DND-41 (cell line): ENCODE measurements around the gene ANKRD6.

Source experiments
- ATAC-seq: fragments of 200-7000 bp; cut with Tn5 transposase; 3 replicates; pipeline ENCODE4 v1.9.1; 2021; ENCODE audit warnings: low read depth; ENCODE audit not compliant: insufficient read depth
- DNase-seq: peaks from one replicate; pipeline ENCODE4 v3.0.0-alpha.2; 2020
- H2AFZ ChIP-seq: 2 replicates; pipeline ENCODE4 v1.6.0; 2012; ENCODE audit warnings: low read depth, low read length
- H3K27ac ChIP-seq: 2 replicates; pipeline ENCODE4 v1.5.1; 2012; ENCODE audit warnings: low read length, inconsistent platforms
- H3K27me3 ChIP-seq: fragments of 200-600 bp; sonication (generic); 2 replicates; pipeline ENCODE4 v1.6.0; 2012; ENCODE audit warnings: low read length, mild to moderate bottlenecking, inconsistent platforms; ENCODE audit not compliant: insufficient read depth, poor library complexity
- H3K36me3 ChIP-seq: 2 replicates; pipeline ENCODE4 v1.5.1; 2012; ENCODE audit warnings: low read length, inconsistent platforms; ENCODE audit not compliant: insufficient read depth
- H3K4me1 ChIP-seq: 2 replicates; pipeline ENCODE4 v1.5.1; 2012; ENCODE audit warnings: mild to moderate bottlenecking, low read length; ENCODE audit not compliant: insufficient read depth
- H3K4me2 ChIP-seq: 2 replicates; pipeline ENCODE4 v1.6.0; 2012; ENCODE audit warnings: mild to moderate bottlenecking, moderate library complexity, low read length, inconsistent platforms; ENCODE audit not compliant: insufficient read depth
- H3K4me3 ChIP-seq, 2 experiments: fragments of 200-600 bp in 1 of 2; shearing (Covaris generic) in 1 of 2; 2 replicates each; pipeline ENCODE4 v1.5.1; 2012 to 2016; ENCODE audit warnings: inconsistent platforms in 2 of 2, low read length in 2 of 2, mild to moderate bottlenecking in 2 of 2, low read depth in 1 of 2, moderate library complexity in 1 of 2
- H3K79me2 ChIP-seq: 2 replicates; pipeline ENCODE4 v1.6.0; 2012; ENCODE audit warnings: low read length, inconsistent platforms; ENCODE audit not compliant: insufficient read depth
- H3K9ac ChIP-seq: 2 replicates; pipeline ENCODE4 v1.6.0; 2012; ENCODE audit warnings: low read depth, mild to moderate bottlenecking, inconsistent platforms, low read length, moderate library complexity
- H3K9me3 ChIP-seq: 2 replicates; pipeline ENCODE4 v1.5.1; 2012; ENCODE audit warnings: low read length, moderate library complexity, mild to moderate bottlenecking, inconsistent platforms; ENCODE audit not compliant: insufficient read depth, severe bottlenecking
- H4K20me1 ChIP-seq: 2 replicates; pipeline ENCODE4 v1.6.0; 2012; ENCODE audit warnings: low read length; ENCODE audit not compliant: insufficient read depth
- EZH2 ChIP-seq: IDR thresholded peaks from 3 replicates; pipeline ENCODE4 v1.6.1; 2012; ENCODE audit warnings: borderline replicate concordance, low read depth, mild to moderate bottlenecking, moderate library complexity, low read length, inconsistent platforms; ENCODE audit not compliant: severe bottlenecking
- TF ChIP-seq, protein P1 (sequence below): IDR thresholded peaks from 2 replicates; pipeline ENCODE4 v1.5.1; 2012; ENCODE audit warnings: borderline replicate concordance, low read length, moderate library complexity, mild to moderate bottlenecking; ENCODE audit not compliant: poor library complexity, severe bottlenecking; ENCODE audit errors: extremely low read depth

ANKRD6 gene

DNA sequence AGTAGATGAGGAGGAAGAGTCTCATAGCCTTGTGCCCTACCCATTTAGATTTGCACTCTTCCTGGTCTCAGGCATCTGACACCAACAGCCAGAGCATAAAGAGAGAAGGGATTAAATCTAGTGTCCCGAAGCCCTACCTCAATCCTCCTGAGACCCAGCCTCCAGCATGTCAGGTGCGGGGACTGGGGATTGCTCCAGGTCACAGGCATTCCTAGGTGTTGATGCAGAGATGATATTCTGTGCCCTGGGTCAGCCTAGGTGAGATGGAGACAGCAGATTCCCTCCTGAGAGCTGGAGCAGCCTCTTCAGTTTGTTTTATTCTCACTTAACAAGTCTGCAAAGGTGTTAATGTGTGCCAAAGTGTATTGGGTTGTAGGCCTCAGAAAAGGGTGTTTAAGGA, 89.8 kb downstream of the ANKRD6 start:
- H4K20me1 ChIP-seq, result no peaks in the 10 kb centered on the region
- H2AFZ ChIP-seq, result no peak overlapping the region
- no peaks in the 10 kb centered on the region for H3K36me3 ChIP-seq
- TF ChIP-seq, protein P1, sequence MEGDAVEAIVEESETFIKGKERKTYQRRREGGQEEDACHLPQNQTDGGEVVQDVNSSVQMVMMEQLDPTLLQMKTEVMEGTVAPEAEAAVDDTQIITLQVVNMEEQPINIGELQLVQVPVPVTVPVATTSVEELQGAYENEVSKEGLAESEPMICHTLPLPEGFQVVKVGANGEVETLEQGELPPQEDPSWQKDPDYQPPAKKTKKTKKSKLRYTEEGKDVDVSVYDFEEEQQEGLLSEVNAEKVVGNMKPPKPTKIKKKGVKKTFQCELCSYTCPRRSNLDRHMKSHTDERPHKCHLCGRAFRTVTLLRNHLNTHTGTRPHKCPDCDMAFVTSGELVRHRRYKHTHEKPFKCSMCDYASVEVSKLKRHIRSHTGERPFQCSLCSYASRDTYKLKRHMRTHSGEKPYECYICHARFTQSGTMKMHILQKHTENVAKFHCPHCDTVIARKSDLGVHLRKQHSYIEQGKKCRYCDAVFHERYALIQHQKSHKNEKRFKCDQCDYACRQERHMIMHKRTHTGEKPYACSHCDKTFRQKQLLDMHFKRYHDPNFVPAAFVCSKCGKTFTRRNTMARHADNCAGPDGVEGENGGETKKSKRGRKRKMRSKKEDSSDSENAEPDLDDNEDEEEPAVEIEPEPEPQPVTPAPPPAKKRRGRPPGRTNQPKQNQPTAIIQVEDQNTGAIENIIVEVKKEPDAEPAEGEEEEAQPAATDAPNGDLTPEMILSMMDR, result no peak
- TF ChIP-seq EZH2, result no peak
- no peaks in the 10 kb centered on the region for H3K79me2 ChIP-seq
- no peaks in the 10 kb centered on the region for H3K4me1 ChIP-seq
- no peak for DNase-seq
- H3K4me2 ChIP-seq, result no peak overlapping the region
- ATAC-seq, result no peak
- no peak overlapping the region for H3K27ac ChIP-seq
- no peak overlapping the region for H3K4me3 ChIP-seq
- H3K9ac ChIP-seq, result no peak overlapping the region
- H3K27me3 ChIP-seq, result peaks cover 3% of the 10 kb centered on the region
- H3K9me3 ChIP-seq, result no peaks in the 10 kb centered on the region

DNA sequence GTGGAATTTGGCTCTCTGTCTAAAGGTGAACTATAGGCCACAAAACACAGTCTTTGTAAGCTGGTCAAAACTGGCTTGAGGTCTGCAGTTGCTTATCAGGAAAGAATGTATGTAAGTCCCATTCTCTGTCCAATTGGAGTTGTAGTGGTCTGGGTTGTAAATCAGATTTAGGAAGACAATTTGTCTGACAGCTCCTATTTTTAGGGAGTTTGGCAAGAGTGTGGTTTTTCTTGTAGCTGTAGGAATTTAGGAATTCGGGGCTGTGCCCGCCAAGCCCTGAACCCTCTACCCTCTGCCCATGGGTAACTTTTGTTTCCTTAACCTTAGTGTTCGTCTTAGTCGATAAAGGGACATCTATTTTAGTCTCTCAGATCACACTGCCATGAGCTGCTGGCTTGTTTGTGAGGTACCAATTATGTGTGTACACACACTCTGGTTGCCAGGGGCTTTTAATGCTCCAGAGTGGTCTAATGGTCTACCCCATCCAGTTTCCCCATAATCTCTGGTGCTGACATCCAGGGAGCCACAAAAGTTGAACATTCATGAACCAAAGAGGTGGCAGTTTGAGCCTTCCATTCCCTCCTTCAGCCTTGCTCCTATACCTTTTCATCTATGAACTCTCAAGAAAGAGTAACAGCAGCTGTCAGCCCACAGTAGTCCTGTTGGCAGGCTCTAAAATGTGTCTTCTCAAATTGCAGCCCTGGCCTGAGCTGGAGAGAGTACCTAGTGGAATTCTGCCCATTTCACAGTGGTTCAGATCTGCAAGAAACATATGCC, 93.0 kb downstream of the ANKRD6 start:
- no peak for DNase-seq
- H3K27ac ChIP-seq, result no peak overlapping the region
- no peak for ATAC-seq
- peaks cover 3% of the 10 kb centered on the region for H3K27me3 ChIP-seq
- no peaks in the 10 kb centered on the region for H3K4me1 ChIP-seq
- H3K9me3 ChIP-seq, result no peaks in the 10 kb centered on the region
- no peaks in the 10 kb centered on the region for H3K79me2 ChIP-seq
- H3K9ac ChIP-seq, result no peak overlapping the region
- TF ChIP-seq, protein P1, result no peak
- no peak for TF ChIP-seq EZH2
- H3K4me2 ChIP-seq, result no peak overlapping the region
- H4K20me1 ChIP-seq, result no peaks in the 10 kb centered on the region
- H3K4me3 ChIP-seq, result no peak overlapping the region
- H2AFZ ChIP-seq, result no peak overlapping the region
- no peaks in the 10 kb centered on the region for H3K36me3 ChIP-seq

DNA sequence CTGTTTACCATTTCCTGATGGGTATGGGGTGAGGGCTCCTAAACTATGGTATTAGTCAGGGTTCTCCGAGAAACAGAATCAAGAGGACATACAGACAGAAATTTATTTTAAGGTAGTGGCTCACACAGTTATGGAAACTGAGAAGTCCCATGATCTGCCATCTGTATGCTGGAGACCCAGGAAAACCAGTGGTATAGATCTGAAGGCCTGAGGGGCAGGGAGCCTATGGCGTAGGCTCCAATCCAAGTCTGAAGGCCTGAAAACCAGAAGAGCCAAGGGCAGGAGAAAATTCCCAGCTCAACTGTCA, 93.6 kb downstream of the ANKRD6 start:
- H3K4me1 ChIP-seq, result no peaks in the 10 kb centered on the region
- no peak overlapping the region for H3K9ac ChIP-seq
- peaks cover 3% of the 10 kb centered on the region for H3K27me3 ChIP-seq
- H3K4me3 ChIP-seq, result no peak overlapping the region
- H3K79me2 ChIP-seq, result no peaks in the 10 kb centered on the region
- ATAC-seq (no peak), DNase-seq (no peak)
- TF ChIP-seq, protein P1, result no peak
- no peak for TF ChIP-seq EZH2
- no peak overlapping the region for H2AFZ ChIP-seq
- H3K9me3 ChIP-seq, result no peaks in the 10 kb centered on the region
- H3K27ac ChIP-seq, result no peak overlapping the region
- H3K36me3 ChIP-seq, result no peaks in the 10 kb centered on the region
- no peaks in the 10 kb centered on the region for H4K20me1 ChIP-seq
- no peak overlapping the region for H3K4me2 ChIP-seq

DNA sequence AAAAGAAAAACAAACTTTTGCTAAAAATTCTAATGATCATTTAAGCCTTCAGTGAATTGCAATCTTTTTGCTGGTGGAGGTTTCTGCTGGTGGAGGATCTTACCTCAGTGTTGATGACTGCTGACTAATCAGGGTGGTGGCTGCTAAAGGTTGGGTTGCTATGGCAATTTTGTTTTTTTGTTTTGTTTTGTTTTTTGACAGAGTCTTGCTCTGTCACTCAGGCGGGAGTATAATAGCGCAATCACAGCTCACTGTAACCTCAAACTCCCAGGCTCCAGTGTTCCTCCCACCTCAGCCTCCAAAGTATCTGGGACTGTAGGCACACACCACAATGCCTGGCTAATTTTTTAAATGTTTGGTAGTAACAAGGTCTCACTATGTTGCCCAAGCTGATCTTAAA, 94.7 kb downstream of the ANKRD6 start:
- Histone ChIP-seq H3K4me2 (no peak overlapping the region), H3K79me2 (no peaks in the 10 kb centered on the region), H3K9ac (no peak overlapping the region), H4K20me1 (no peaks in the 10 kb centered on the region), H3K4me1 (no peaks in the 10 kb centered on the region), H3K4me3 (no peak overlapping the region), H3K27me3 (peaks cover 3% of the 10 kb centered on the region), H2AFZ (no peak overlapping the region), H3K9me3 (no peaks in the 10 kb centered on the region), H3K36me3 (no peaks in the 10 kb centered on the region), H3K27ac (no peak overlapping the region)
- no peak for TF ChIP-seq EZH2
- TF ChIP-seq, protein P1, result no peak
- ATAC-seq, result no peak
- DNase-seq, result no peak
